Epithelial cell of esophagus (primary cell): ENCODE results near the gene FAM114A1.

Experiments used
- DNase-seq: peaks from one replicate; pipeline ENCODE4 v3.0.0; 2010; ENCODE audit warnings: low read depth
- H3K4me3 ChIP-seq: 2 replicates; pipeline ENCODE4 v1.5.1; 2011; ENCODE audit warnings: mild to moderate bottlenecking, low read length, control low read depth
- TF ChIP-seq, protein P1 (sequence below): IDR thresholded peaks from 2 replicates; pipeline ENCODE4 v1.5.1; 2011; ENCODE audit warnings: low read depth, mild to moderate bottlenecking, low read length, control low read depth, inconsistent platforms; ENCODE audit not compliant: insufficient read depth; ENCODE audit errors: missing control alignments

FAM114A1 gene

DNA sequence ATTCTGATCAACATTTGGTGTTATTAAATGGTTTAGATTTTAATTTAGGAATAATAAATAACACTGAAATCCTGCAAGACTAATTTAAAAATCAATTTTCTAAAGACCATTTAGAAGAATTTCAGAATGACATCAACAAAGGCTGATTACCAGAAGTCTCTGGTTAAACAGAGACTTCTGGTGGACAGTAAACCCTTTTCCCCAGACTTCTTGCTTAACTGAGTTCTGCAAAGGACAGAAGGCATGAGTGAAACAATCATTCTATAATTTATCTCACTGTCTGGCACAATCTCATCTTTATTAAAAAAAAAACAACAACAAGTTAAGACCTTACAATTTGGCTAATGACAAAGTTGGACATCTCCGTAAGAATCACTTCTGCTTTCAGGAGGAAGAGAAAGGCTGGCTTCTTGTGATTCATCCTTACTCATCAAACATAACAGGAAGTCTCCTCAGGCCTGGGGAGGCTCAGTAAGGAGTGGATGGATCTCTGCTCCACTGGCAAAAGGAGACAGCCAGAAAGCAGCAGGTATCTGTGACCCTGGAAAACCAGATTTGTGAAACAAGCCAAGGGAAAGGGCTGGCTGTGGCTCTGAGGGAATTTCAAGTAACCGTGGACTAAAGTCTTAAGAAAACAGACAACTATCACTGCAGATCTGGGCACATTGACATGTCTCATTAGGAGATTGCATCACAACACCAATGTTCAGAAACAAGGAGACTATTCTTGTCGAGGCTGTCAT lies 10.1 kb upstream of the FAM114A1 start:
- TF ChIP-seq, protein P1, sequence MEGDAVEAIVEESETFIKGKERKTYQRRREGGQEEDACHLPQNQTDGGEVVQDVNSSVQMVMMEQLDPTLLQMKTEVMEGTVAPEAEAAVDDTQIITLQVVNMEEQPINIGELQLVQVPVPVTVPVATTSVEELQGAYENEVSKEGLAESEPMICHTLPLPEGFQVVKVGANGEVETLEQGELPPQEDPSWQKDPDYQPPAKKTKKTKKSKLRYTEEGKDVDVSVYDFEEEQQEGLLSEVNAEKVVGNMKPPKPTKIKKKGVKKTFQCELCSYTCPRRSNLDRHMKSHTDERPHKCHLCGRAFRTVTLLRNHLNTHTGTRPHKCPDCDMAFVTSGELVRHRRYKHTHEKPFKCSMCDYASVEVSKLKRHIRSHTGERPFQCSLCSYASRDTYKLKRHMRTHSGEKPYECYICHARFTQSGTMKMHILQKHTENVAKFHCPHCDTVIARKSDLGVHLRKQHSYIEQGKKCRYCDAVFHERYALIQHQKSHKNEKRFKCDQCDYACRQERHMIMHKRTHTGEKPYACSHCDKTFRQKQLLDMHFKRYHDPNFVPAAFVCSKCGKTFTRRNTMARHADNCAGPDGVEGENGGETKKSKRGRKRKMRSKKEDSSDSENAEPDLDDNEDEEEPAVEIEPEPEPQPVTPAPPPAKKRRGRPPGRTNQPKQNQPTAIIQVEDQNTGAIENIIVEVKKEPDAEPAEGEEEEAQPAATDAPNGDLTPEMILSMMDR, result no peak
- peak; percentile 94 for DNase-seq
- H3K4me3 ChIP-seq, result no peak overlapping the region

DNA sequence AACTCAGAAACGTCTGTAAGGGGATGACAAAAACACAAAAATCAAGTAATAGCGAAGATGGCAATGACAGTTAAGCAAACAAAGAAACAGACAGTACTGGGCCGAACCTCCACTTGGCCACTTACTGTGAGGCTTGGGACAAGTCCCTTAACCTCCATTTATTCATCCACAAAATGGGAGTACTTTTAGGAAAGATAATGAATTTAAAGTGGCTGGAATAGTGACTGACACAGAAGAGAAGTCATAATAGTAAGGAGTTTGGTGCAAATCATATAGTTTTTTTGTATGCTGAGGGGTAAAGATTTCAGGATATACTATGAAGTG lies 9.5 kb upstream of the FAM114A1 start:
- DNase-seq, result no peak
- TF ChIP-seq, protein P1, result no peak
- no peak overlapping the region for H3K4me3 ChIP-seq

DNA sequence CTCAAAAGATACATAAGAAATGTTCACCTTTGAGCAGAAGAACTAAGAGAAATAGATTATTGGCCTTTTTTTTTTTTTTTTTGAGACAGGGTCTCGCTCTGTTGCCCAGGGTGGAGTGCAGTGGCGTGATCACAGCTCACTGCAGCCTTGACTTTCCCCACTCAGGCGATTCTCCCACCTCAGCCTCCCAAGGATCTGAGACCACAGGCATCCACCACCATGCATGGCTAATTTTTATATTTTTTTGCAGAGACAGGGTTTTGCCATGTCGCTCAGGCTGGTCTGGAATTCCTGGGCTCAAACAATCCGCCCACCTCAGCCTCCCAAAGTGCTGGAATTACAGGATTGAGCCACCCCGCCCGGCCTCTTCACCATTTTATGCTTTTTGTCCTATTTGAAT lies 8.1 kb upstream of the FAM114A1 start:
- TF ChIP-seq, protein P1, result no peak
- H3K4me3 ChIP-seq, result no peak overlapping the region
- no peak for DNase-seq

DNA sequence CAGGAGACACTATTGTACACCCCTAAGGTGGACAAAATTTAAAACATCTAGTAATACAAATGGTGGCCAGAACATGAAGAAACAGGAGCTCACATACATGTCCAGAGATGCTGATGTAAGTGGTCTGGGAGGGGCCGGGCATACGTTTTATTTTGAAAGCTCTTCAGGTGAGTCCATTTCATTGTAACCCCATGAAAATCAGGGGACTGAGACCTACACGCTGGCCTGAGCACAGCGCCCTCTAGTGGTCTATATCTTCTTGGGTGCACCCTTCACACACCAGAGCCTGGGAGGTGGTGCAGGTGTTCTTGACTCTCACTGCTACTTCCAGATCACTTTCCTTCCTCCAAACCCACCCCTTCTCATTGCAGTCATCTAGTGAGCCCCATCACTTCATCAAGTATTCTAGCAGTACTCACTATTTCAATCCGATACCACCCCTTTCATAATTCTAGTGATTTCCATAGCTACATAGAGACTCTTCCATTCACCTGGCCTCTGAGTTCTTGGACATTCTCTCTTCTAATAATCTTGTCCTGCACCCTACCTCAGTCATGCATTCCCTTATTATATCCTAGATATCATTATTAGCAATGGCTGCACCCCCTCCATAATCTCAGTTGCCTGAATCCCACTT lies 6.7 kb upstream of the FAM114A1 start:
- TF ChIP-seq, protein P1, result peak; percentile 79
- no peak overlapping the region for H3K4me3 ChIP-seq
- peak; percentile 73 for DNase-seq

DNA sequence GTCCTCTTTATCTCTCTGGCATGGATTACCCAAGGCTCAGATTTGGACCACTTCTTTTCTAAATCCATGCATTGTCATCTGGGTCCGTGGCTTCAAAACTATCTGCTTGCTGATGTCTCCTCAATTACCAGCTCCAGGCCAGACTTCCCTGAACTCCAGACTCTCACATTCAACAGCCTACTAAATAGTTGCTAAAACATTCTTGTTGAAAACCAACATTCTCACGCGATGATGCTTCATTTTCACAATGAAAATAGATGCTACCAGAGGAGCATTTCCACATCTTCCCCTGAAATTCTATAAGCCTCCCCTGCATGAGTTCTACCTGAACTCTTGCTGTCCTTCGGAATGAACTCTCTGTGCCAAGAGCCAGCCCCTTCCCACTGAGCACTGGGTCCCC lies 5.8 kb upstream of the FAM114A1 start:
- TF ChIP-seq, protein P1, result no peak
- no peak for DNase-seq
- H3K4me3 ChIP-seq, result no peak overlapping the region

DNA sequence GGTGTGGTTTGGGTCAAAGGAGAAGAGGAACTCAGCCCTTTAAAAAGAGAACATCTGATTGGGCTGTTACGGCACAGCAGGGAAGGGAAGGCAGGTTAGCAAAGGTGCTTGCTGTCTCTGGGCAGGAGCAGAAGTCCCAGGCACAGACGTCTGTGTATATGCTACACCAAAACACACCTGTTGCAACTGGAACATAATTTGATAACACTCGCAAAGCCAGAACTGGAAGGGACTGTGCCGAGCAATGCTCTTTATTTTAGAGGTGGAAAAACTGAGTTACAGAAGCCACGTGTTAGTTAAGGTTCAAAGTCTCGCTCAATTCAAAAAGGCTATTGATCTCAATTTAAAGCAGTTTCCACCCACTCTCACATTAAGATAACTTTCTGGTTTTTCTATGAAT lies 2.2 kb upstream of the FAM114A1 start:
- TF ChIP-seq, protein P1, result no peak
- H3K4me3 ChIP-seq, result no peak overlapping the region
- no peak for DNase-seq
